H9 (cell line): ENCODE results near the gene VSTM4. TPM values are rescaled to one million over a fixed set of nuclear protein-coding genes. Genes with fewer than 3 reads are reported as not detected.

ENCODE experiments used
- DNase-seq: peaks from one replicate; pipeline ENCODE4 v3.0.0-alpha.2; 2017
- H2AFZ ChIP-seq: one replicate; pipeline ENCODE4 v1.6.1; 2013; ENCODE audit warnings: mild to moderate bottlenecking, low read length, control low read depth, moderate library complexity
- H2AK5ac ChIP-seq: 2 replicates; pipeline ENCODE4 v1.6.1; 2013; ENCODE audit warnings: low read length, control low read depth, mixed read lengths; ENCODE audit not compliant: insufficient read length
- H2BK120ac ChIP-seq: one replicate; pipeline ENCODE4 v1.6.1; 2013; ENCODE audit warnings: low read depth, mild to moderate bottlenecking, low read length, control low read depth, inconsistent platforms; ENCODE audit not compliant: poor library complexity, severe bottlenecking
- H2BK12ac ChIP-seq: 2 replicates; pipeline ENCODE4 v1.6.1; 2013; ENCODE audit warnings: low read length, control low read depth, mixed read lengths, low read depth; ENCODE audit not compliant: insufficient read length
- H2BK15ac ChIP-seq: 2 replicates; pipeline ENCODE4 v1.6.1; 2013; ENCODE audit warnings: low read depth, low read length, control low read depth
- H2BK20ac ChIP-seq: one replicate; pipeline ENCODE4 v1.6.1; 2013; ENCODE audit warnings: low read depth, mild to moderate bottlenecking, low read length, control low read depth, inconsistent platforms; ENCODE audit not compliant: poor library complexity, severe bottlenecking
- H2BK5ac ChIP-seq: 2 replicates; pipeline ENCODE4 v1.6.1; 2013; ENCODE audit warnings: low read length, control low read depth, mixed read lengths; ENCODE audit not compliant: insufficient read length
- H3K14ac ChIP-seq: 2 replicates; pipeline ENCODE4 v1.6.1; 2013; ENCODE audit warnings: low read length, control low read depth; ENCODE audit not compliant: insufficient read depth
- H3K18ac ChIP-seq: 2 replicates; pipeline ENCODE4 v1.6.1; 2013; ENCODE audit warnings: low read depth, mild to moderate bottlenecking, mixed read lengths, low read length, control low read depth; ENCODE audit not compliant: insufficient read length
- H3K23ac ChIP-seq: 2 replicates; pipeline ENCODE4 v1.6.1; 2013; ENCODE audit warnings: low read length, control low read depth, mixed read lengths, low read depth; ENCODE audit not compliant: insufficient read length
- H3K23me2 ChIP-seq: 2 replicates; pipeline ENCODE4 v1.6.1; 2013; ENCODE audit warnings: low read depth, mild to moderate bottlenecking, mixed read lengths, low read length, control low read depth; ENCODE audit not compliant: insufficient read length, poor library complexity, severe bottlenecking
- H3K27ac ChIP-seq: 2 replicates; pipeline ENCODE4 v1.5.1; 2013; ENCODE audit warnings: low read length, control low read depth, mixed read lengths, low read depth; ENCODE audit not compliant: insufficient read length
- H3K27me3 ChIP-seq: 2 replicates; pipeline ENCODE4 v1.6.1; 2013; ENCODE audit warnings: low read length, control low read depth, inconsistent platforms; ENCODE audit not compliant: insufficient read depth
- H3K4ac ChIP-seq: 2 replicates; pipeline ENCODE4 v1.6.1; 2013; ENCODE audit warnings: low read depth, mild to moderate bottlenecking, control low read depth, inconsistent platforms, low read length, moderate library complexity
- H3K4me1 ChIP-seq: 2 replicates; pipeline ENCODE4 v1.6.1; 2013; ENCODE audit warnings: low read length, control low read depth, inconsistent platforms; ENCODE audit not compliant: insufficient read depth
- H3K4me2 ChIP-seq: 2 replicates; pipeline ENCODE4 v1.6.1; 2013; ENCODE audit warnings: low read length, control low read depth, mixed read lengths; ENCODE audit not compliant: insufficient read length, insufficient read depth
- H3K56ac ChIP-seq: 2 replicates; pipeline ENCODE4 v1.6.1; 2013; ENCODE audit warnings: low read depth, mild to moderate bottlenecking, mixed read lengths, low read length, control low read depth; ENCODE audit not compliant: insufficient read length
- H3K79me1 ChIP-seq: 2 replicates; pipeline ENCODE4 v1.6.1; 2013; ENCODE audit warnings: low read depth, mild to moderate bottlenecking, moderate library complexity, low read length, control low read depth, inconsistent platforms; ENCODE audit not compliant: insufficient read depth, poor library complexity, severe bottlenecking
- H3K79me2 ChIP-seq: 2 replicates; pipeline ENCODE4 v1.6.1; 2013; ENCODE audit warnings: low read length, control low read depth, inconsistent platforms; ENCODE audit not compliant: insufficient read depth
- H3K9ac ChIP-seq: 2 replicates; pipeline ENCODE4 v1.6.1; 2013; ENCODE audit warnings: low read length, control low read depth, mixed read lengths; ENCODE audit not compliant: insufficient read length; ENCODE audit errors: extremely low read depth
- H3K9me3 ChIP-seq: one replicate; pipeline ENCODE4 v1.6.1; 2013; ENCODE audit warnings: low read depth, low read length, inconsistent platforms; ENCODE audit not compliant: control insufficient read depth
- H3T11ph ChIP-seq: one replicate; pipeline ENCODE4 v1.6.1; 2013; ENCODE audit warnings: mild to moderate bottlenecking, low read length, control low read depth, inconsistent platforms
- H4K20me1 ChIP-seq: one replicate; pipeline ENCODE4 v1.6.1; 2013; ENCODE audit not compliant: control insufficient read depth, insufficient read length, insufficient read depth
- H4K5ac ChIP-seq: 2 replicates; pipeline ENCODE4 v1.6.1; 2013; ENCODE audit warnings: low read depth, mild to moderate bottlenecking, mixed read lengths, low read length, control low read depth; ENCODE audit not compliant: insufficient read length
- H4K8ac ChIP-seq: replicated peaks from 2 replicates; pipeline ENCODE4 v1.6.1; 2013; ENCODE audit warnings: low read length, control low read depth, mixed read lengths, low read depth; ENCODE audit not compliant: insufficient read length
- H4K91ac ChIP-seq: 2 replicates; pipeline ENCODE4 v1.6.1; 2013; ENCODE audit warnings: low read depth, mild to moderate bottlenecking, moderate library complexity, mixed read lengths, low read length, control low read depth; ENCODE audit not compliant: insufficient read length
- H3K27ac Mint-ChIP-seq, 3 experiments: 2 replicates in 2 of 3; 3 replicates in 1 of 3; pipeline ENCODE4 v1.8.0; 2020 to 2021; ENCODE audit warnings: mixed read lengths in 3 of 3, mild to moderate bottlenecking in 1 of 3, moderate library complexity in 1 of 3
- H3K27me3 Mint-ChIP-seq: 2 replicates; pipeline ENCODE4 v1.8.0; 2021; ENCODE audit warnings: low read depth, mild to moderate bottlenecking, moderate library complexity, mixed read lengths
- H3K36me3 Mint-ChIP-seq, 3 experiments: 2 replicates in 2 of 3; 3 replicates in 1 of 3; pipeline ENCODE4 v1.8.0; 2020 to 2021; ENCODE audit warnings: low read depth in 3 of 3, mixed read lengths in 3 of 3; ENCODE audit not compliant: insufficient read depth in 1 of 3
- H3K4me1 Mint-ChIP-seq, 2 experiments: 2 replicates each; pipeline ENCODE4 v1.8.0; 2020; ENCODE audit warnings: mixed read lengths in 2 of 2
- H3K4me3 Mint-ChIP-seq, 2 experiments: 2 replicates in 1 of 2; 3 replicates in 1 of 2; pipeline ENCODE4 v1.8.0; 2020 to 2021; ENCODE audit warnings: mild to moderate bottlenecking in 2 of 2, mixed read lengths in 2 of 2, moderate library complexity in 1 of 2
- H3K9me3 Mint-ChIP-seq, 2 experiments: 2 replicates in 1 of 2; 3 replicates in 1 of 2; pipeline ENCODE4 v1.8.0; 2020; ENCODE audit warnings: mild to moderate bottlenecking in 2 of 2, mixed read lengths in 2 of 2, moderate library complexity in 1 of 2
- CTCF ChIP-seq: fragments of 200-600 bp; sonication (generic); conservative IDR thresholded peaks from 3 replicates; pipeline ENCODE4 v1.8.0; 2021; ENCODE audit warnings: antibody characterized with exemption, mild to moderate bottlenecking
- WGBS: extraction: QIAGEN DNeasy Blood & Tissue Kit; methylation state at CpG from one replicate; pipeline ENCODE4 v1.1.7; 2013; ENCODE audit warnings: missing lambda C conversion rate, low lambda C conversion rate, mixed read lengths; ENCODE audit not compliant: insufficient read length; ENCODE audit errors: extremely low coverage; 5-methylcytosine and 5-hydroxymethylcytosine counted together
- total RNA-seq: library from RNA; stranded (reverse); gene quantifications from 2 replicates; pipeline ENCODE4 v1.2.1, GENCODE V29; 2021

Gene VSTM4
- total RNA-seq, 1 experiment from 2014 or later: 0.44 TPM

GRCh38 chr10:49105076-49105475 lies 10.2 kb downstream of the VSTM4 start:
- no peak overlapping the region for H3K27ac ChIP-seq
- no peak overlapping the region for H2AK5ac ChIP-seq
- no peaks in the 10 kb centered on the region for H3K9me3 ChIP-seq
- no peak overlapping the region for H3K14ac ChIP-seq
- no CpG with 5 or more reads among the region's 4 CpGs for WGBS
- no peak overlapping the region for H3K56ac ChIP-seq
- H2AFZ ChIP-seq: no peak overlapping the region
- H3K4ac ChIP-seq: no peak overlapping the region
- H4K5ac ChIP-seq: no peak overlapping the region
- no peaks in the 10 kb centered on the region for H4K20me1 ChIP-seq
- TF ChIP-seq CTCF: no peak
- H2BK120ac ChIP-seq: no peak overlapping the region
- H3K36me3 Mint-ChIP-seq: no peaks in the 10 kb centered on the region; a peak in 1 of 7 replicates
- no peaks in the 10 kb centered on the region for H3K23me2 ChIP-seq
- H2BK20ac ChIP-seq: no peak overlapping the region
- DNase-seq: no peak
- no peaks in the 10 kb centered on the region for H3K4me1 ChIP-seq
- H4K91ac ChIP-seq: no peak overlapping the region
- no peak overlapping the region for H3K4me2 ChIP-seq
- H3K79me2 ChIP-seq: no peaks in the 10 kb centered on the region
- no peak overlapping the region for H4K8ac ChIP-seq
- H3K23ac ChIP-seq: no peak overlapping the region
- H3K27me3 Mint-ChIP-seq: peaks cover 2% of the 10 kb centered on the region; the same call in 1 of the 2 replicates
- no peak overlapping the region for H2BK5ac ChIP-seq
- H2BK15ac ChIP-seq: no peak overlapping the region
- H3K9ac ChIP-seq: no peak overlapping the region
- H3K4me3 Mint-ChIP-seq: no peak overlapping the region
- peaks cover 3% of the 10 kb centered on the region in 2 experiments; a peak in 2 of 4 replicates for H3K4me1 Mint-ChIP-seq
- no peaks in the 10 kb centered on the region for H3K27me3 ChIP-seq
- no peak overlapping the region for H3K18ac ChIP-seq
- no peak overlapping the region for H3T11ph ChIP-seq
- H3K9me3 Mint-ChIP-seq: no peaks in the 10 kb centered on the region
- H2BK12ac ChIP-seq: no peak overlapping the region
- H3K27ac Mint-ChIP-seq: no peak overlapping the region; a peak in 1 of 7 replicates
- no peaks in the 10 kb centered on the region for H3K79me1 ChIP-seq
